Measurements from ENCODE around the gene RNF41.

The RNF41 gene

DNA sequence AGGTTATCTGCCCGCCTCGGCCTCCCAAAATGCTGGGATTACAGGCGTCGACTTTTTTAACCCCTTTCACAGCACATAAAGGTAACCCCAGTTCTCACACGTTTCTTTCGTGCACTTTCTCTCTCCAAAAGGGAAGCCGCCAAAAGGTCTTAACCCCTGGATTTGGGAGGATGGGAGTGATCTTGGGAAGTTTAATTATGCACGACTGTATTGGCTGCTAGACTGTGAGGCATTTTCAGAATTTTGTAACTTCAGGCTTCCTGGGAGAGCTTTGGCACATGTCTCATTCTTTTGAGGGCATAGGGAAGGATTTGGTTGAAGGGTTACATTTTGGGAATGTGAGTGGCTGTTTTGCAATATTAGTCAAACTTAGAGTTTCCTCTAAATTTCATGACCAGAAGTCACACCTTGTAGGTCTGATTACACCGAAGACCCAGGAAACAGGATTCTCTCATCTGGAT lies 31.0 kb downstream of the RNF41 start:
- TF ChIP-seq CTCF (IDR thresholded peaks at IDR 0.05; ENCODE audit: control insufficient read depth, extremely low read depth, insufficient read depth): no peak
- peak overlapping the region; percentile 74; the same call in 1 of the 2 replicates for H3K4me3 ChIP-seq (ENCODE audit: low read depth, low read length)
- DNase-seq (ENCODE audit: low read depth): no peak

- peak; percentile 53 for DNase-seq (ENCODE audit: low read depth)
- TF ChIP-seq CTCF (IDR thresholded peaks at IDR 0.05; ENCODE audit: control insufficient read depth, extremely low read depth, insufficient read depth): no peak
Observed at GRCh38 chr12:56189918-56190694, 31.6 kb downstream of the RNF41 start.

GRCh38 chr12:56189099-56189917 lies 32.4 kb downstream of the RNF41 start, which contains the start of gene SMARCC2:
Gene SMARCC2 (minus strand): TSS chr12:56189483. CDS start chr12:56189461, 22 bp downstream.
- peak; percentile 50 for DNase-seq (ENCODE audit: low read depth)
- TF ChIP-seq CTCF (IDR thresholded peaks at IDR 0.05; ENCODE audit: control insufficient read depth, extremely low read depth, insufficient read depth): peak; percentile 87

More at GRCh38 chr12:56189918-56190694, 31.6 kb downstream of the RNF41 start:
- H3K4me3 ChIP-seq (ENCODE audit: low read depth, low read length): peak overlapping the region; percentile 74

GRCh38 chr12:56188778-56189098 lies 33.0 kb downstream of the RNF41 start:
- TF ChIP-seq CTCF (IDR thresholded peaks at IDR 0.05; ENCODE audit: control insufficient read depth, extremely low read depth, insufficient read depth): no peak
- no peak for DNase-seq (ENCODE audit: low read depth)
- peak overlapping the region; percentile 85 for H3K4me3 ChIP-seq (ENCODE audit: low read depth, low read length)

More at GRCh38 chr12:56189099-56189917, 32.4 kb downstream of the RNF41 start, which contains the start of gene SMARCC2:
- peak within 1 kb of the TSS; percentile 85 for H3K4me3 ChIP-seq (ENCODE audit: low read depth, low read length)

DNA sequence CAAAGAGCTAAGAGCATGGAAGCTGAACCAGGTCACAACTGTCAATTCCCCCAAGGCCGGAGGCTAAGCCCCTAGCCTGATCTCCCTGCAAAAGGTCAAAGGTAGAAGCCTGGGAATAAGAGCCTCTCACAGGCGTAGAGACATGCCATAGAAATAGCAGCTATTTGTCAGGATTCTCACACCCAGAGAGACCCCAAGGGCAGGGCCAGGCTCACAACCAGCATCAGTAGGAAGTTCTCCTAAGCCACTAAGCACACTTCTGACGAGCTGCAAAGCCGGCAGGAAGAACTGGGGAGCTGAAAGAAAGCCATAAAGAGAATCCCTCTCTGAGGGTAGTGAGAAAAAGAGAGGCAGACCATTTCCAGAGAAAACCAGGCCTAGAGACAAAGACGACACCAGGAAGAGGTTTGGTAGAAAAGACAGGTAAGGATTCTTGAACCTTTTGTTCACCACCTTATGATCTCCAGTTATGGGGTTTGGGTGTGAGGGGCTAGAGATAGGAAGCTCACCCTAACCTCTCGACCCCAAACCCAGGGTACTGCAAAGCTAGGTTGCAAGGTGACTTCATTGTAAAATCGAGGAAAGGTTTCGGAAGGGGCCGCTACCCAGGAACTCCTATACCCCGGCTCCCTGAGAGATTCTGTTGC lies 33.5 kb downstream of the RNF41 start:
- no peak for DNase-seq (ENCODE audit: low read depth)
- TF ChIP-seq CTCF (IDR thresholded peaks at IDR 0.05; ENCODE audit: control insufficient read depth, extremely low read depth, insufficient read depth): no peak
- H3K4me3 ChIP-seq (ENCODE audit: low read depth, low read length): peak overlapping the region; percentile 85

DNA sequence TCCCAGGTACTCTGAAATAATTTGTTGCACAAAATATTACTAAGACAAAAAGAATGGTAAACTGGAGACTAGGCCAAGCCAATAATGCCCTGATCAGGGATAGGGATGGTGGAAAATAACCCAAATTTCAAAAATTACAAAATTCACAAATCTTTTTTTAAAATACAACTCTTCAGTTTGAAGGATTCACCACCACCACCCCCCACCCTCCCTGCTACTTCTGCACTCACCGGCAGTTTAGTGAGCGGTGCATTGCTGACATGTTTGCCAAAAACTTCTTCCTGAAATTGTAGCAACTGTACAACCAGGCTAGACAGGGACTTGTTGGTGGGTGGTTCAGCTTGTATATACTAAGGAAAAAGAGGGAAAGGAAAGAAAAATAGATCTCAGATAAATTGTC lies 34.8 kb downstream of the RNF41 start:
- no peak for DNase-seq (ENCODE audit: low read depth)
- TF ChIP-seq CTCF (IDR thresholded peaks at IDR 0.05; ENCODE audit: control insufficient read depth, extremely low read depth, insufficient read depth): no peak
- H3K4me3 ChIP-seq (ENCODE audit: low read depth, low read length): no peak overlapping the region
